GM23248 (cell line): ENCODE results near the gene BLMH. TPM values are rescaled to one million over a fixed set of nuclear protein-coding genes. Genes with fewer than 3 reads are reported as not detected.

Experiments used
- DNase-seq: peaks from one replicate; pipeline ENCODE4 v3.0.0-alpha.2; 2015
- H2AFZ ChIP-seq: fragments of 200-600 bp; sonication (generic); 2 replicates; pipeline ENCODE4 v1.6.1; 2016; ENCODE audit warnings: antibody characterized with exemption
- H3F3A ChIP-seq: fragments of 200-600 bp; sonication (generic); 2 replicates; pipeline ENCODE4 v1.6.1; 2016; ENCODE audit warnings: mild to moderate bottlenecking, antibody characterized with exemption, mixed run types; ENCODE audit not compliant: insufficient read depth
- H3K27ac ChIP-seq: fragments of 200-600 bp; sonication (generic); 2 replicates; pipeline ENCODE4 v1.5.1; 2016; ENCODE audit warnings: mild to moderate bottlenecking
- H3K27me3 ChIP-seq: fragments of 200-600 bp; sonication (generic); replicated peaks from 2 replicates; pipeline ENCODE4 v1.6.1; 2016; ENCODE audit warnings: mild to moderate bottlenecking; ENCODE audit not compliant: insufficient read depth
- H3K36me3 ChIP-seq: fragments of 200-600 bp; sonication (generic); 2 replicates; pipeline ENCODE4 v1.6.1; 2016; ENCODE audit warnings: low read depth, mild to moderate bottlenecking
- H3K4me1 ChIP-seq: fragments of 200-600 bp; sonication (generic); 2 replicates; pipeline ENCODE4 v1.6.1; 2016; ENCODE audit warnings: mild to moderate bottlenecking; ENCODE audit not compliant: insufficient read depth
- H3K4me2 ChIP-seq: fragments of 200-600 bp; sonication (generic); one replicate; pipeline ENCODE4 v1.6.1; 2016; ENCODE audit warnings: mild to moderate bottlenecking; ENCODE audit not compliant: unreplicated experiment
- H3K4me3 ChIP-seq: fragments of 200-600 bp; sonication (generic); 2 replicates; pipeline ENCODE4 v1.5.1; 2016; ENCODE audit warnings: mild to moderate bottlenecking
- H3K79me2 ChIP-seq: fragments of 200-600 bp; sonication (generic); 2 replicates; pipeline ENCODE4 v1.6.1; 2016; ENCODE audit warnings: mild to moderate bottlenecking; ENCODE audit not compliant: insufficient read depth
- H3K9ac ChIP-seq: fragments of 200-600 bp; sonication (generic); 2 replicates; pipeline ENCODE4 v1.6.1; 2016; ENCODE audit warnings: mild to moderate bottlenecking
- H3K9me2 ChIP-seq: fragments of 200-600 bp; sonication (generic); 2 replicates; pipeline ENCODE4 v1.6.1; 2016; ENCODE audit warnings: mixed run types, mild to moderate bottlenecking, moderate library complexity; ENCODE audit not compliant: insufficient read depth
- H3K9me3 ChIP-seq: fragments of 200-600 bp; sonication (generic); one replicate; pipeline ENCODE4 v1.6.1; 2017; ENCODE audit warnings: low read depth
- H4K20me1 ChIP-seq: fragments of 200-600 bp; sonication (generic); 2 replicates; pipeline ENCODE4 v1.6.0; 2016; ENCODE audit not compliant: insufficient read depth
- EZH2 ChIP-seq: fragments of 200-600 bp; sonication (generic); IDR thresholded peaks from 2 replicates; pipeline ENCODE4 v1.6.1; 2018; ENCODE audit warnings: antibody characterized with exemption, mild to moderate bottlenecking; ENCODE audit not compliant: insufficient read depth, poor library complexity, severe bottlenecking
- EZH2phosphoT487 ChIP-seq: fragments of 200-600 bp; sonication (generic); IDR thresholded peaks from 2 replicates; pipeline ENCODE4 v1.6.1; 2018; ENCODE audit warnings: antibody characterized with exemption, moderate library complexity, mild to moderate bottlenecking, low read depth; ENCODE audit not compliant: insufficient read depth
- WGBS, 2 experiments: methylation state at CpG; one replicate each; pipeline ENCODE4 v1.1.6; 2015 to 2017; ENCODE audit warnings: low lambda C conversion rate in 2 of 2, low coverage in 1 of 2; ENCODE audit errors: missing lambda C conversion rate in 2 of 2; 5-methylcytosine and 5-hydroxymethylcytosine counted together
- in situ Hi-C: fragments of 300-500 bp; cut with MboI; formaldehyde crosslinking; loops from 2 replicates; pipeline ENCODE4 v1.15.0; 2020
- polyA plus RNA-seq: library from polyadenylated mRNA; unstranded; fragments of >200 nt; fragmentation: Nextera tagmentation; extraction: Ambion mirVana; gene quantifications from 2 replicates; pipeline ENCODE4 v1.2.1, GENCODE V29; 2016
- total RNA-seq: library from RNA; depleted of rRNA; stranded (reverse); fragments of >200 nt; shearing (Covaris generic); gene quantifications from 2 replicates; pipeline ENCODE4 v1.2.3, GENCODE V29; 2014

Gene BLMH
- total and polyA plus RNA-seq, 2 experiments from 2014 or later: 17.3 to 22.4 TPM

- peaks cover 20% of the 10 kb centered on the region for H3F3A ChIP-seq
- peak; percentile 62 for DNase-seq
- no peaks in the 10 kb centered on the region for H3K79me2 ChIP-seq
- H4K20me1 ChIP-seq: no peaks in the 10 kb centered on the region
- no peaks in the 10 kb centered on the region for H3K27me3 ChIP-seq
- no peak overlapping the region for H3K9ac ChIP-seq
- no peaks in the 10 kb centered on the region for H3K9me3 ChIP-seq
- no peak overlapping the region for H3K27ac ChIP-seq
- H3K4me1 ChIP-seq: peaks cover 26% of the 10 kb centered on the region
- TF ChIP-seq EZH2: no peak
- TF ChIP-seq EZH2phosphoT487: no peak
- 39 to 41% methylated on average over 8 of the region's 8 CpGs for WGBS, 2 experiments
- no peak overlapping the region for H2AFZ ChIP-seq
- in situ Hi-C loops: no loop called here
- no peak overlapping the region for H3K4me2 ChIP-seq
- no peak overlapping the region for H3K4me3 ChIP-seq
- H3K36me3 ChIP-seq: no peaks in the 10 kb centered on the region
- no peaks in the 10 kb centered on the region for H3K9me2 ChIP-seq
Observed at GRCh38 chr17:30336369-30337171, 44.8 kb upstream of the BLMH start.

- Histone ChIP-seq H3K9me2 (no peaks in the 10 kb centered on the region), H2AFZ (no peak overlapping the region), H3K36me3 (no peaks in the 10 kb centered on the region), H3K27me3 (no peaks in the 10 kb centered on the region), H4K20me1 (no peaks in the 10 kb centered on the region), H3K27ac (no peak overlapping the region), H3F3A (peaks cover 12% of the 10 kb centered on the region), H3K4me2 (no peak overlapping the region), H3K9me3 (no peaks in the 10 kb centered on the region), H3K4me1 (peaks cover 11% of the 10 kb centered on the region), H3K4me3 (no peak overlapping the region), H3K79me2 (no peaks in the 10 kb centered on the region), H3K9ac (no peak overlapping the region)
- 93 to 98% methylated on average over 4 of the region's 4 CpGs for WGBS, 2 experiments
- DNase-seq: no peak
- TF ChIP-seq EZH2phosphoT487: no peak
- no peak for TF ChIP-seq EZH2
- in situ Hi-C loops: no loop called here
Observed at GRCh38 chr17:30334421-30334820, 42.7 kb upstream of the BLMH start.

DNA sequence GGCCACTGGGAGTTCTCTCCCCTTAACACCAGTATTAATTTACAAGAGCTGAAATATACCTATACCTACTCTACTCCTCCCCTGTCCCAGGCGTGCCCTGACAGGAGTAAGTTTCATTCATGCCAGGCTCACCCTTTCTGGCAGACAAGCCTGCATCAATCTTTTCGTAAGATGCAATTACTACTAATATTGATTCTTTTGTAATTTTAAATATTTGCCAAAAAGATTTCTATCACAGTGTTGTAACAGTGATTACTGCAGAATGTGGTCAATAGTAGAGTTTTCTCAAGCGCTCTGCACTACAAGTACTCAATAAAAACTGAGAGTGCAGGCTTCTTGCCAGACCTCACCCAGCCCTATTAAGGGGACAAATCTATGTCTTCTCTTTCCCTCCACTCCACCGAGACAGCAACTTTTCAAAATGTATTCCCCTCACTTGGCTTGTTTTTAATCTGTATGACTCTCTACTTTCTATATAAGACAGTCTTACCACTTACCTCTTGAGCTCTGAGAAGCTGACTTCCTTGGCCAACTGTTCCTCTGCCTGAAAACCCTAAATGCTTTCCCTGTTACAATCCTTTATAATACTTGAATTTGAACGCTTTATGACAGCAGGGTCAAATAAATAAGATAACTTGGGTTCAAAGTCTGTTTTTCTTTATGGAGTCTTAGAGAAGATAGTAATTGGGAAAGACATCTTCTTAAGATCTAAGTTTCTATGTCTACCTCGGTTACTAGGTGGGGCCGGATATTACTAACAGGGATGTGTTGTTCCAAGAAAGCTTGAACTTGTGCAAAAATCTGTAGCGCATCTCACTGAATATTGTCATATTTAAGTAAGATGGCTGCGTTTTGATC is 42.0 kb upstream of the BLMH start, which contains the start of gene TMIGD1:
TSS of gene TMIGD1 (minus strand) at position 555 of the 858 bp plus-strand sequence. CDS start 1,924 bp downstream, outside the sequence.
- no peak for DNase-seq
- no peaks in the 10 kb centered on the region for H3K36me3 ChIP-seq
- H3K79me2 ChIP-seq: no peaks in the 10 kb centered on the region
- H3F3A ChIP-seq: peaks cover 12% of the 10 kb centered on the region
- WGBS, 2 experiments: 88 to 91% methylated on average over 9 of the region's 9 CpGs
- no peaks in the 10 kb centered on the region for H4K20me1 ChIP-seq
- H3K4me1 ChIP-seq: peaks cover 11% of the 10 kb centered on the region
- H3K27ac ChIP-seq: no peak within 1 kb of the TSS
- in situ Hi-C loops: no loop called here
- no peaks in the 10 kb centered on the region for H3K9me3 ChIP-seq
- H3K4me2 ChIP-seq: no peak within 1 kb of the TSS
- H2AFZ ChIP-seq: no peak within 1 kb of the TSS
- TF ChIP-seq EZH2: no peak
- no peak for TF ChIP-seq EZH2phosphoT487
- H3K9ac ChIP-seq: no peak within 1 kb of the TSS
- H3K27me3 ChIP-seq: no peaks in the 10 kb centered on the region
- H3K4me3 ChIP-seq: no peak within 1 kb of the TSS
- no peaks in the 10 kb centered on the region for H3K9me2 ChIP-seq

- H3K4me1 ChIP-seq: peaks cover 11% of the 10 kb centered on the region
- peak overlapping the region; percentile 27; the same call in 1 of the 2 replicates for H3K9ac ChIP-seq
- H2AFZ ChIP-seq: peak overlapping the region; percentile 14; the same call in 1 of the 2 replicates
- peak overlapping the region; percentile 24 for H3K27ac ChIP-seq
- no peaks in the 10 kb centered on the region for H3K79me2 ChIP-seq
- no peaks in the 10 kb centered on the region for H3K9me3 ChIP-seq
- peaks cover 12% of the 10 kb centered on the region for H3F3A ChIP-seq
- TF ChIP-seq EZH2 (no peak), EZH2phosphoT487 (no peak)
- no peaks in the 10 kb centered on the region for H3K36me3 ChIP-seq
- no peaks in the 10 kb centered on the region for H4K20me1 ChIP-seq
- peak; percentile 72 for DNase-seq
- H3K4me2 ChIP-seq: peak overlapping the region; percentile 46
- no peak overlapping the region for H3K4me3 ChIP-seq
- in situ Hi-C loops: no loop called here
- WGBS, 2 experiments: 28% methylated on average over 4 of the region's 4 CpGs
- no peaks in the 10 kb centered on the region for H3K27me3 ChIP-seq
- H3K9me2 ChIP-seq: no peaks in the 10 kb centered on the region
Observed at GRCh38 chr17:30332057-30332542, 40.4 kb upstream of the BLMH start.
